ENCODE results near the gene PLD2.
"Not testable (repeated sequence)": the region's sequence is repeated elsewhere in the genome, so short reads cannot be mapped to it uniquely, and the experiment has no call there.

The PLD2 gene

DNA sequence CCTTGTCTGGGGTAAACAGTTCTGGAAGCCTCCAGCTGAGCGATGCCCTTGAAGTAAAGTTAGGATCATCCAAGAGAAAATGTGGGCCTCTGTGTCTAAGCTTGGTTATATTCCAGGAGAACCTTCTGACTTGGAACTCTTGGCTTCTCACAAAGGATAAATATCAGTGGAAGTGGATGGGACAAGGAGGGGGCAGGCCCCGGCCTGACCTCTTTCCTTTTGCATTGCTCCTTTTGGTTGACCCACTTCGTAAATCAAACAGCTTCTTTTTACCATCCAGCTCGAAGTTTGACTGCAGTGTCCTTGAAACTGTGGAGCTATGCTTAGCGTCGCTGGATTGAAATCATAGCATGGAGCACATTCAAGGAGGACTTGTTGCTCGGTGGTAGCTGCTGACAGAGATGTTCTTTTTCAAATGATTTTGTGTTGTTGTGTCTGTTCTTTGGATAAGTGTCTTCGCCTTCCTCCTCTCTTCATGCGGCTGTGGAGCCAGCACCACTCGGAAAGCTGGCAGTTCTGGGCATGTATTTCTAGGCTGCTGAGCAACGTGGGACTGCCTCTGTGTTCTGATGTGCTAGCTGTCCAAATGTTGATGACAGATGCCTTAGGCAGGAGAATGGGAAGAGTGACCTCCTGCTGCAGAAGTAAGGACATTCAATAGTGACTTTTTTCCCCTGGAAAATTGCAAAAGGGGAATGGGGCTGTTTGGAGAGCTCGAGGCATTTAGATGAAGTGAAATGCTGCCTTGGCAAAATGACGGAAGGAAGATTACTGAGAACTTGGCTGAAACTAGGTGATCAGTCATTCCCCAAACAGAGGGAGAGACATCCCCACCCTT is 30.7 kb downstream of the PLD2 start:
- no peak for DNase-seq

DNA sequence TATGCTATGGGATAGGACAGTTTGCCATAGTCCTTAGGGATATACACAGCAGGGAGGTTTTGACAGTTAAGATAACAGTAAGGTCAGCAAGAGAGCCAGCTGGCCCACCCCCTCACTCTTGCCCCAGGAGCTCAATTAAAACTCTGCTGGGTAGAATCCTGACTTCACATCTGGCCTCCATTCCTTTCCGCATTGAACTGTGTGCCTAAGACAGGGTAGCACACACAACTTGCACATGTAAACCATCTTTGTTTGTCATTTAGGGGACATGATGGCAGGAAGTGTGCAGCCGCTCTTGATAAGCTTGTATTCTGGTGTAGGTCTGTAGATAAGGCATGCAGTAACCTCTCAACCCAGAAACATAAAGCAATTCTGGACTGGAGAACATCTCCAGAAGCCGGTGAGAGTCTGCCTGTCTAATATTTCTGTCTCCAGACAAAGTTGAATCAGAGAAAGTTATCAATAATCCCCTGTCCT is 31.4 kb downstream of the PLD2 start:
- no peak for DNase-seq

DNA sequence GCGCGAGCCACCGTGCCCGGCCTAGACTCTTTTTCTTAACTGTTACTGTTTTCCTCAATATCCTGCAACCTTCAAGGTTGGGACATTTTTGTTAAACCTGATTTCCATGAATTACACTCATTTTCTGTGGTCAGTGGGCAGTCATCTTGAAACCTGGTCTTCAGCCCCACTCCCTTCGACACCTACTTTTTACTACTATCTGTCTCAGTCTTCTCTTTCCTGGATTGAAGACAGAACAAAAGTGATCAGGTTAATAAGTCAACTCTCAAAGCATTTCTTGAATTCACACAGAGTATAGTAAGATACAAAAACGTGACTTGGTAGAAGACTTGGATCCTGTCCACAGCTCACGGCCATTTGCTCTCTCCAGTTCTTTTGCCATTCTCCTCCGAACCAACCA is 32.3 kb downstream of the PLD2 start:
- DNase-seq: no peak

DNA sequence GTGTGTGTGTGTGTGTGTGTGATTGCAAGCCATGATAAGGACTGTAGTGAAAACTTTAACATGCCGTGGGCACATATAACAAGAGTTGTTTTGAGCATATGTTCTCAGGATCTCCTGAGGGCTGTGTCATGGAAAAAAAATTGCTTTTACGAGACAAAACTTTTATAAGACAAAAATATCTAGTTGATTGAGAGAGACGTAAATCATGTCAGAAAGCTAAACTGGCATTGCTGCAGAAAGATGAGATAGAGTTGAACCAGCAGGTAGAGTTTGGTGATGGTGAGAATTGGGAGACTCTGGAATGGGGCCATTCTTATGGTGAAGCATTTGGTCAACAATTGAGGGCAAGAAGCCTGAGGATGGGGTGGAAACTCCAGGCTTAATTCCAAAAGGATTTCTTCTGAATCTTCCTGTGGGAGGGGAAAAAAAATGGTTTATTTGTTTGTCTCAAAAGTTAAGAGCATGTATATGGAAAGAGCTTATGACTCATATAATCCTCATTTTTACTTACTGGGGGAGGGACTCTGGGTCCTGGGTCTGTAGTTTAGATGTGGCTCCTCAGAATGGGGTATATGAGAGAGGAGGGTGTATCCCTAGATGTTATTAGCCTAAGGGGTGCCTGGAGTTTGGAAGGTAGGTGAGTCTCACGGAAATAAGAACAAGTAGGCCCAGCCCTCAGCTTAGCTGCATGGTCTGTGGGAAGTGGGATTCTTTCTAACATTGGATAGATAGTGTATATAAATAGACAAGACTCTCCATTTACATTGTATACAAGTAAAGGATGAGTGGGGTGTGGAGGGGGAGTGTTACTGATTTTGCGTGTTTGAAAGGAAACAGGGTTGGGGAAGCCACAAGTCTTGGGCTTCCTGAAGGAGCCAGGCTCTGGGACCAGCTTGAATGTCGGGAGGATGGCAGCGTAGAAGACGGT is 33.3 kb downstream of the PLD2 start:
- no peak for DNase-seq

DNA sequence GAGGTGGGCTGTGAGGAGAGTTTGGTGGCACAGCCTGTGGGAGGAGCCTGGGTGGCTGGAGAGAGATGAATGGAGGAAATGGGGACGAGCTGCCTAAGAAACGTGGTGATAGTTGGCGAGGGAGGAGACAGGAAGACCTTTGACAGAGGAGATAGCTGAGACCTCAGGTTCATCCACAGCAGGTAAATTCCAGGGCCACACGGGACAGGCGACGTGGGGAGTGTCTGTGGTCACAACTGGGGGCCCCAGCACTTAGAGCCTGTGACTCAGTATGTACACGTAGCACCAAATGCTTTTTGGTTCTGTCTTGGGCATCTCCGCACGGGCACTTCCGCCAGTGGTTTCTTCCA is 33.9 kb downstream of the PLD2 start:
- peak; percentile 10 for DNase-seq

DNA sequence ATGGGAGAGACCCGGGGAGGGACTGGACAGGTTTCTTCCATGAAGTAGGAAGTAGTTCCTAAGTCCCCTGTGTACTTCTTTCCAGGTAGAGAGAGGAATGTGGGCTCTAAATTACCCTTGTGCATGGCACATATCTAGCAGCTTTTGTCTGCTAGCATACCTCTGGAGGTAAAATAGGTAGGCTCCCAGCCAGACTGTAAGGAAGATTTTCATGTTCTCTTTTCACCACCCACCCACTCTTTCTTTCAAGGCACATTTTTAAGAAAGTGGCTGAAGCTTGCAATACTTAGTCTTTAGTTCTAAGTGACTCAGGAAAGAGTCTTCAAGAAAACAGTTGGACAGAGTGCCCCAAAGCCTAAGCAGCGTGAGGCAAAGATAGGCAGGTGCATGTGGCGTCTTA is 35.4 kb downstream of the PLD2 start:
- no peak for DNase-seq

DNA sequence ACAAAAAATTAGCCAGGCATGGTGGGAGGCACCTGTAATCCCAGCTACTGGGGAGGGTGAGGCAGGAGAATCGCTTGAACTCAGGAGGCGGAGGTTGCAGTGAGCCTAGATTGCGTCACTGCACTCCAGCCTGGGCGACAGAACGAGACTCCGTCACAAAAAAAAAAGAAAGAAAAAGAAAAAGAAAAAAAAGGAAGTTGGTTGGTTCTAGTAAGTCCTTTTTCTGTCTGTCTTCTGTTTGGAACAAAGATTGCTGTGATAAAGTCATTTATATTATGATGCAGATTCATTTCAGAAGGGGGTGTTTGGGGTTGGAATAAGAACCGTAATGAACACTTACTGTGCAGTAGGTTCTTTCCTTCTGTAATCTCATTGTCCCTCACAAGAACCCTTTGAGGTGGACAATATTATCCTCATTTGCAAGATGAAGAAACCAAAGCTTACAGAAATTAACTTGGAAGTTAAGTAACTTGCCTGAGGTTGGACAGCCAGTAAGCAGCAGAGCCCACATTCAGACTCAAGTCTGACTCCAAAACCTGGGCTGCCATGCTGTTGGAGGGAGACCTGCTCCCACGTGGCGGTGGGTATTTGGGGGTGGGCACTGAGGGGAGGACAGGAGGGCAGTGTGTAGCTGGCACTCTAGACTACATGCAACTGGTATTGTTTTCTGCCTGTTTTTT is 36.5 kb downstream of the PLD2 start:
- DNase-seq: no peak

DNA sequence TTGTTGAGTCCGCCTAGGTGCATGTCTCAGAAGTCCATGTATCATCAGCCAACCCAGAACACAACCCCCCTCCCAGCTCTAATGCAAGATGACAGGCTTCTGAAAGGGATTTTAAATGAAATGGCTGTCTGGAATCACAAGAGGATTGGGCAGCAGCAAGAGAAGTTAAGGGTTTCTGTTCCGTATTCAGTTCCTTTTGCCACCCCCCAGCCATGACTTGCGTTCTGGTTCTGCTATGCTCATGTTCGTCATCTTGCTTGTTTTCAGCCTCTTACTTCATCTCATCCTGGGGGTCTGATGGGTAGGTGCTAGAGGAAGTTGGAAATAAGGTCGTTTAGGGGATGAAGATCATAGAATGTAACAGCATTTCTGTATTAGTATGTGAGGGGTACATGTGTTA is 38.2 kb downstream of the PLD2 start:
- no peak for DNase-seq

DNA sequence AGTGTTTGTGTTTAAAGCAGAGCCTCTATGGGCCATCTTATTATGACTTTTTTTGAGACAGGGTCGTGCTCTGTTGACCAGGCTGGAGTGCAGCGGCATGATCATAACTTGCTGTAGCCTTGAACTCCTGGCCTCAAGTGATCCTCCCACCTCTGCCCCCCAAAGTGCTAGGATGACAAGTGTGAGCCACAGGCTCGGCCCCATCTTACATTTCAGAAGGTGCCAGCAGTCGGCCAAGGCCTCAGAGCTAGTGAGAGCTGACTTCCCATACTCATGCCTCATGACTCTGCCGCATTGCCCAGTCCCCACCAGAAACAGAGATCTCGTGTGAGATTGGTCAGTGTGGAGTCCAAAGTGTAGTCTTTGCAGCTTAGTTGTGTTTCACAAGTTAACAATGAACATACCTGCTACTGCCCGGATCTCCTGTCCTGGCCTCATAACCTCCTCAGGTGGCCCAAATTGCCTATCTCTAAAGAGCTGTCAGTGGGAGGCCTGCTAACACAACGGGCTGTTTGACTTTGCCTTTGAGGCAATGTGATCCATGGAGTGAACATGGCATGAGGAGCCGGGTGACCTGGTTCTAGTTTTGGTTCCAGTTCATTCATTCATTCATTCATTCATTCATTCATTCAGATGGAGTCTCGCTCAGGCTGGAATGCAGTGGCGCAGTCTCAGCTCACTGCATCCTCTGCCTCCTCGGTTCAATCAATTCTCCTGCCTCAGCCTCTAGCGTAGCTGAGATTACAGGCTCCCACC is 39.9 kb downstream of the PLD2 start:
- DNase-seq: no peak

DNA sequence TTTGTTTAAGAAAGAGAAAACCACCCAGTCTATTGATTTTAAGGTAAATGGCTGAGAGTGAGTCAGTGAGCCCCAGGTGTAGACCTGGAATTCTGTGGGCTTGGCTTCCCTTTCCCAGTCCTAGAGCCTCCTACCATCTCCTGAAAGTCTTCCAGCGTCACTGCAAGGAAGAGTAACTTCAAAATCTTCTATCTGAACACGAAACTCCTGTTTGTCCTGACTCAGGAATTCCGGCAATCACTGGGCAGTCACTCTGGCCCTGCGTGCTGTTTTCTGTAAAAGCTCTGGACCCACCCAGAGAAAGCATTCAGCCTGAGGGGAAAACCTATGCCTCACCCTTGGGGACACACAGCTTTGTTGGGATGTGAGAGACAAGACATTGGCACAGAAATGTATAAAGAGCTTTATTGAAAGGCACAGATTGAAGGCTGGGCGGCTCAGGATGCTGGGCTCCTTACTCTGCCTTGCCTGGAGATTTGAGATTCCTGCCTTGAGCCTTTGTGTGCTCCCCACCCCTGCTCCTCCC is 42.1 kb downstream of the PLD2 start:
- DNase-seq: no peak

DNA sequence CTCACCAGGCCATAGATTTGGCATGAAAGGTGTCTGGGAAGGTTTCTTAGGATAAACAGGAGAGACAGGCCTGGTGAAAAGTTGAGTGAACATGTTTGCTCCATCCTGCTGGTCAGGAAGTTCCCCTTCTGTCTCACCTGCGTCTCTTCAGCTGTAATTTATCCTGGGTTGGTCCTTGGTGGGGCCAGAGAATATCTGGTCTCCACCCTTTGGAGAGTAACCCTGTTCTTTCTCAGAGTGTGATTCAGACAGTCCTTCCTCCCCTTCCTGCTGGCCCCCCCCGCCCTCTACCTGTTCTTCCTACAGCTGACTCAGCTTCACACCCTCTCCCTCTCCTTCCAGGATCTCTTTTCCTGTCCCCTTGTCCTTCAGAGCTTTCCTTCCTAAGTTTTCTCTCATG is 43.3 kb downstream of the PLD2 start:
- DNase-seq: no peak

DNA sequence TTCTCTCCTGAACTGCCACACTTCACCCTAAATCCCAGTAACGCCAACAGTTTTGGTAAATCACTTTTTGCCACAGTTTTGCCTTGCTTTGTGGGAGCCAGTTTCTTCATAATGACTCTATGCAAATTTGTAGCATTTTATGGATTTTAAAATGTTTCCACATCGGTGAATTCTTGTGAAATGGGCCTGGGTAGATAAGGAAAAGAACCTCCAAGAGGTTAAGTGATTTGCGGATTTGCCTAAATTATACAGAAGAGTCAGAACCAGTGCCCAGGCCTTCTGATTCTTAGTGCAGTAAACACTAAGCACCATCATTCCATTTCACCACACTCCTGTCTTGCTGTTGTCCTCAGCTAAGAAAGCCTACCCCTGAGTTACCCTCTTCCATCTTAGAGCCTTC is 44.1 kb downstream of the PLD2 start:
- no peak for DNase-seq

DNA sequence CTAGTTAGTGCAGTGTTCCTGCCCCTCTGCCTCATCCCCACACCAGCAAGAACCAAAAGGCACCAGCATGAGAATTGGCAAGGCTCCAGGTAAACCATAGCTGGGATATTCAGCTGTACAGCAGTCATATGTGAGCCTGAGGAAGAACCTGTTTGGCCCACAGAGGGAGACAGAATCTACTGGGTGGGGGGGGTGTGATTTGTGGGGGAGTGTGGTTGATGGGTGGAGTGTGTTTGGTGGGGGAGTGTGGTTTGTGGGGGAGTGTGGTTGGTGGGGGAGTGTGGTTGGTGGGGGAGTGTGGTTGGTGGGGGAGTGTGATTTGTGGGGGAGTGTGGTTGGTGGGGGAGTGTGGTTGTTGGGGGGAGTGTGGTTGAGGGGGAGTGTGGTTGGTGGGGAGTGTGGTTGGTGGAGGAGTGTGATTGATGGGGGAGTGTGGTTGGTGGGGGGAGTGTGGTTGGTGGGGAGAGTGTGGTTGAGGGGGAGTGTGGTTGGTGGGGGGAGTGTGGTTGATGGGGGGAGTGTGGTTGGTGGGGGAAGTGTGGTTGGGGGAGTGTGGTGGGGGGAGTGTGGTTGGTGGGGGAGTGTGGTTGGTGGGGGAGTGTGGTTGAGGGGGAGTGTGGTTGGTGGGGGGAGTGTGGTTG is 45.7 kb downstream of the PLD2 start:
- no peak for DNase-seq

DNA sequence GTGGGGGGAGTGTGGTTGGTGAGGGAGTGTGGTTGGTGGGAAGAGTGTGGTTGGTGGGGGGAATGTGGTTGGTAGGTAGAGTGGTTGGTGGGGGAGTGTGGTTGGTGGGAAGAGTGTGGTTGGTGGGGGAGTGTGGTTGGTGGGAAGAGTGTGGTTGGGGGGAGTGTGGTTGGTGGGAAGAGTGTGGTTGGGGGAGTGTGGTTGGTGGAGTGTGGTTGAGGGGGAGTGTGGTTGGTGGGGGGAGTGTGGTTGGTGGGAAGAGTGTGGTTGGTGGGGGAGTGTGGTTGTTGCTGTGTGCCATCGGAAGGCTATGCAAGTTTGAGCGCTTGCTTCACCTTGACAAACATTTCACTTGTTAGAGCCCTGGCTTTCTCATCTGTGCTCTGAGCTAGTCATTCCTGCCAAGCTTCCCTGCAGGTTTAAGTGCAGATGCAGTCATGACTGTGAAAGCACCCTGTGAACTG is 46.3 kb downstream of the PLD2 start:
- no peak for DNase-seq

DNA sequence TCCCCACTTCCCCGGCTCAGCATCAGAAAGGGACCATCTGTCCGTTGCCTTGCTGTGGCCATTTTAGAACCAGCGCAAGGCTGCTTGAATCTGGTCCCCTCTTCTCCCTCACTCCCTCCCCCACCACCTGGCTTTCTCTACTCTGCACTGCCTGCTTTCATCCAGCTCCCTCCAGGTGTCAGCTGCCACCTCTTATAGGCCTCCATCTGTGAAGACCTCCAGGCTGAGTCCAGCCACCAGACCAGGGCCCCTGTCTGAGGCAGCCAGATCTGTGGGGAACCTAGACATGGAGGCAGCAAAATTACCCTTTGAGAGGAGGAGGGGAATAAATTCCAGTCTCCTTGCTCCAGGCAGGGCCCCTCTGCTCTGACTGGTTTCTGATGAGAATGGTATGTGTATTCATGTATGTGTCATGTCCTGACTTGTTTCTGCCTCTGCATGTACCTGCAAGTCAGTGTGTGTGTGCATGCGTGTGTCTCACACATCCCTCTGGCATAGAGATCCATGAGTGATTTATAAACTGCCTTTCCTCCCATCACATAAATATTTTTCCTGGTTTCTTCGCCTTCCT is 47.2 kb downstream of the PLD2 start:
- DNase-seq: no peak

DNA sequence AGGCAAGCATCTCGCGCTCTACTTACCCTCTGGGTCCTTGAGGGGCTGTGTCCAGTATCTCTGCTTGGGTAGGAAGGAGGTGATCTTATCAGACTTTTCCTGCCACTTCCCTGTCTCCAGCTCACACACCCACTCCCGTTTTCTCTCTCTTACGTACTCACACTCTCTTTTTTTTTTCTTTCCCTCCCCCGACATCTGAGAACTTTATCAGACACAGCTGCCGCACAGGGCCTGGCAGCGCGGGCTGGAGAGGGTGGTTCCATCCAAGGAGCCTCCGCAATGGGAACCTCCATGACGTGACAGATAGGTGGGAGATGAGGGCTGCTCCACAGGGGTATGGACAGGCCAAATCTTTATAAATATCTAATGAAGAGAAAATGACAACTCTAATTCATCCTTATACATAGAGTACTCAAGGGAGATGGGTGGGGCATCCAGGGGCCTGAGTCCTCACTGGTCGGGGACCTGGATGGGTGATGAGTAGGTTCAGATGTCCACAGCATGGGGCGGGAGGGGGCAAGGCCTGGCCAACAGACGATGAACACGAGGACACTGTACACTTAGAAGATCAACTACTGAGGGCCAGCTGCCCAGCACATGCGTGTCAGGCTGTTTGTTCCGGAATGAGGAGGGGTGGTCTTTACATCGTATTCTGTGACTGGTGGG is 49.5 kb downstream of the PLD2 start:
- no peak for DNase-seq

DNA sequence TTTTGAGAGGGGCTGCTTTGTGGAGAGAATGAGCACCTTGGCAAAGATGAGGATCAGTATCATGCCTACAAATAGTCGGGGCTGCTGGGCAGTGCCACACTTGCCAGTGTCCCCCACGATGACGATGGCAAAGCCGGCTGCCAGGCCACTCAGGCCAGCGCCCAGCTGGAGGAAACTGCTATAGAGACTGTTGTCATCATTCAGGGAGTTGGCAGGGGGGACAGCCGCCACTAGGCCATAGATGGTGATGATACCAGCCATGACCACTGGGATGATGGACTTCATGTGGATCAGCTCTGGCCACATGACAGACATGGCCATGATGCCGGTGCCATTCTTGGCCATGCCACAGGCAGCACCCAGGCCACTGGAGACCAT is 50.0 kb downstream of the PLD2 start:
- no peak for DNase-seq

DNA sequence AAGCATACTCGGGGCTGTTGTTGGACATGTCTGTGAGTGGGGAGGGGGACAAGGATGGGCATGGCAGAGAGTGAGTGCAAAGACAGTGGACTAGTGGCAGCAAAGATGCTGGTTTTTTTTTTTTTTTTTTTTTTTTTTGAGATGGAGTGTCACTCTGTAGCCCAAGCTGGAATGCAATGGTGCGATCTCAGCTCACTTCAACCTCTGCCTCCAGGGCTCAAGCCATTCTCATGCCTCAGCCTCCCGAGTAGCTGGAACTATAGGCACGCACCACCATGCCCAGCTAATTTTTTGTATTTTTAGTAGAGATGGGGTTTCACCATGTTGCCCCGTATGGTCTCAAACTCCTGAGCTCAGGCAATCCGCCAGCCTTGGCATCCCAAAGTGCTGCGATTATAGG is 50.4 kb downstream of the PLD2 start:
- DNase-seq: not testable (repeated sequence)

DNA sequence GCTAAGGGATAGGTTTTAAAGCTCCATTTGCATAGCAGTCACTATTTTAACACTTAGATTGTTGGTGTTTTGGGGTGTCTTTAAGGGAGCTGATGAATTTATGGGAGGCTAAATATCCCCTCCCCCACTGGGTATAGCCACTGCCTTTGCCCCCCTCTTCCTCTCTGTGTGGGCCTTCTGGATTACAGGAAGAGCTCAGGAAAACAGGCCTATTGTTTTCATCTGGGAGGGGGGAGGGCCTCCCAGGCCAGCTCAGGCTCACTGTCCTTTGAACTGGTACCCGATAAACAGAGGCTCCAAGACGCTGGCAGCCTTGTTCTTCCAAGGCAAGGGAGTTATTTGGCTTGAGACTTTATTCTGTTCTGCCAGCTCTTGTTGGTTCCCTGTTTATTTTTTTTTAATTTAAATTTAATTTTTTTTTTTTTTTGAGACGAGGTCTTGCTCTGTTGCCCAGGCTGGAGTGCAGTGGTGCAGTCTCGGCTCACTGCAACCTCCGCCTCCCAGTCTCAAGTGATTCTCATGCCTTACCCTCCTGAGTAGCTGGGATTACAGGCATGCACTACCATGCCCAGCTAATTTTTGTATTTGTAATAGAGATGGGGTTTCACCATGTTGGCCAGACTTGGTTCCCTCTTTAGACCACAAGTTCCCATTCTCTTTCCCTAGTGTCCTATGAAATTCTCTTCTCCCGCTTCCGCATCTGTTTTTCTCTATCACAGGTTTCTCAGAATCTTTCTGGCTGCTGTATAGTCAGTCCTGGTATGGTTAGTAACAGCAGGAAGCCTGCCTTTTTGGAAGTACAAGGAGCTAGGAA is 51.3 kb downstream of the PLD2 start:
- no peak for DNase-seq

DNA sequence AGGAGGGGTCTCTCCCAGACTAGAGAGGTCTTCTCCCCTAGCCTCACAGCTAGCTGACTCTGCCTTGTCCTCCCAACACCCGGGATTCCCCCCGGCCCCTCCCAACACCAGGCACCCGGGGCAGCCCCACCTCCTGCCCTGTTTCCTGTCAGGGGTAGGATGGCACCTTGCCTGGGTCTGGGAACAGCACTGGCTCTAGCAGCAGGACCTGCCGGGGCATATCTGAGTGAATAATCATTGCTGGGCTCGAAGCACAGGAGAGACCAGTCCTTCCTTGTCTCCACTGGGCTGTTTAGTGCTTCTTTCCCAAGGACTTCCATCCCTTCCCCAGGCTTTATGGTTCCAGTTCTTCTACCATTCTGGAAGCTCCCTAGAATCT is 51.9 kb downstream of the PLD2 start:
- DNase-seq: no peak
